ENCODE measurements around the gene FNDC3B.

Gene FNDC3B

DNA sequence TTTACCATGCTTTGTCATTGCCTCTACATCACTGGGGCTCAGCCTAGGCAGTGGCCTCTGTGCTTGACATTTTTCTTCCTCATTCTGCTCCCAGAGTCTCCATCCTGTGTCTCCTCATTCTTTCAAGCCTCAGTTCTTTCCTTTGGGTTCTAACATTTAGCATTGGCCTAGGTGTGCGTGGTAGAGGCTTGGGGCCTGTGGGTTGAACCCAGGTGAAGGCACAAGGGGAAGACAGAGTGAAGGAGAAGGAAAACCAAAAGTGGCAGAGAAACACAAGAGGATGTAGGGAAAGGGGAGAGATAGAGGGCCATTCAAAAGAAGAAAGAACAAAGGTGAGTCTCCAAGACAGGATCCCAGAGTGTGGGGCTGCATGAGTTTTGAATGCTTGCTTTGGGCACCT lies 75.7 kb downstream of the FNDC3B start:
- no peaks in the 10 kb centered on the region for H3K27me3 ChIP-seq (ENCODE audit: insufficient read depth, low read length, poor library complexity, severe bottlenecking)
- H3F3A ChIP-seq (ENCODE audit: low read depth), result no peaks in the 10 kb centered on the region
- peaks cover 6% of the 10 kb centered on the region for H3K79me2 ChIP-seq (ENCODE audit: insufficient read depth, low read length)
- TF ChIP-seq EZH2phosphoT487 (IDR thresholded peaks at IDR 0.05; ENCODE audit: borderline replicate concordance), result no peak
- TF ChIP-seq, protein P1, sequence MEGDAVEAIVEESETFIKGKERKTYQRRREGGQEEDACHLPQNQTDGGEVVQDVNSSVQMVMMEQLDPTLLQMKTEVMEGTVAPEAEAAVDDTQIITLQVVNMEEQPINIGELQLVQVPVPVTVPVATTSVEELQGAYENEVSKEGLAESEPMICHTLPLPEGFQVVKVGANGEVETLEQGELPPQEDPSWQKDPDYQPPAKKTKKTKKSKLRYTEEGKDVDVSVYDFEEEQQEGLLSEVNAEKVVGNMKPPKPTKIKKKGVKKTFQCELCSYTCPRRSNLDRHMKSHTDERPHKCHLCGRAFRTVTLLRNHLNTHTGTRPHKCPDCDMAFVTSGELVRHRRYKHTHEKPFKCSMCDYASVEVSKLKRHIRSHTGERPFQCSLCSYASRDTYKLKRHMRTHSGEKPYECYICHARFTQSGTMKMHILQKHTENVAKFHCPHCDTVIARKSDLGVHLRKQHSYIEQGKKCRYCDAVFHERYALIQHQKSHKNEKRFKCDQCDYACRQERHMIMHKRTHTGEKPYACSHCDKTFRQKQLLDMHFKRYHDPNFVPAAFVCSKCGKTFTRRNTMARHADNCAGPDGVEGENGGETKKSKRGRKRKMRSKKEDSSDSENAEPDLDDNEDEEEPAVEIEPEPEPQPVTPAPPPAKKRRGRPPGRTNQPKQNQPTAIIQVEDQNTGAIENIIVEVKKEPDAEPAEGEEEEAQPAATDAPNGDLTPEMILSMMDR (conservative IDR thresholded peaks at IDR 0.05; ENCODE audit: low read length), result no peak
- no peaks in the 10 kb centered on the region for H4K20me1 ChIP-seq (ENCODE audit: insufficient read depth, low read length, poor library complexity, severe bottlenecking)
- no peak overlapping the region for H2AFZ ChIP-seq (ENCODE audit: low read length)
- H3K9ac ChIP-seq (ENCODE audit: low read depth, low read length, poor library complexity, severe bottlenecking), result no peak overlapping the region
- no peaks in the 10 kb centered on the region for H3K9me2 ChIP-seq (replicated peaks; ENCODE audit: low read depth, low read length)
- H3K4me2 ChIP-seq (ENCODE audit: low read depth, low read length, poor library complexity, severe bottlenecking), result no peak overlapping the region
- H3K9me3 ChIP-seq (ENCODE audit: insufficient read depth, low read depth, low read length), result no peaks in the 10 kb centered on the region
- peaks cover 5% of the 10 kb centered on the region; the same call in 1 of the 2 replicates for H3K36me3 ChIP-seq (ENCODE audit: insufficient read depth, low read length)
- no peak overlapping the region for H3K4me3 ChIP-seq (ENCODE audit: low read length, poor library complexity, severe bottlenecking)
- H3K4me1 ChIP-seq (ENCODE audit: insufficient read depth, low read length, poor library complexity, severe bottlenecking), result peaks cover 4% of the 10 kb centered on the region

DNA sequence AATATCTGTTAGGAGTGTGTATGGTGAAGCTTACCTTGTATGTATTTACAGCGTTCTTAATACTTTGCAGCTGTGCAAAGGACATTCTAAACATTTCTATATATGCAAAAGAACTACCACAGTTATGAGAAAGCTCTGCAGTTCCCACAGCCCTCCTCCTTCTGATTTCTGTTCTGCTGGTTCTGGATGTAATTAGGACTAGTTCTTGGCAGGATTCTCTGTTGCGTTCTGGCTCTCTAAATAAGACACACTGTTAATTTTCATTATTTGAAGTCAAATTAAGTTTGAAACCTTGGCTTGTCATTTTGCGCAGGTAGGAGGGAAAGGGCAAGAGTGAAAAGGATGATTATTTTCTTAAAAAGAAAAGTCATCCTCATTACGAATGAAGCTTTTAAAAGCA lies 76.4 kb downstream of the FNDC3B start:
- H3K4me3 ChIP-seq (ENCODE audit: low read length, poor library complexity, severe bottlenecking), result no peak overlapping the region

GRCh38 chr3:172118019-172118418 lies 78.6 kb downstream of the FNDC3B start:
- H3K9me2 ChIP-seq (replicated peaks; ENCODE audit: low read depth, low read length), result no peaks in the 10 kb centered on the region
- H2AFZ ChIP-seq (ENCODE audit: low read length), result no peak overlapping the region
- H3K79me2 ChIP-seq (ENCODE audit: insufficient read depth, low read length), result no peaks in the 10 kb centered on the region
- H3K27me3 ChIP-seq (ENCODE audit: insufficient read depth, low read length, poor library complexity, severe bottlenecking), result no peaks in the 10 kb centered on the region
- H3K9me3 ChIP-seq (ENCODE audit: insufficient read depth, low read depth, low read length), result no peaks in the 10 kb centered on the region
- peaks cover 5% of the 10 kb centered on the region; the same call in 1 of the 2 replicates for H3K36me3 ChIP-seq (ENCODE audit: insufficient read depth, low read length)
- no peak overlapping the region for H3K9ac ChIP-seq (ENCODE audit: low read depth, low read length, poor library complexity, severe bottlenecking)
- H3F3A ChIP-seq (ENCODE audit: low read depth), result no peaks in the 10 kb centered on the region
- H3K4me2 ChIP-seq (ENCODE audit: low read depth, low read length, poor library complexity, severe bottlenecking), result no peak overlapping the region
- TF ChIP-seq, protein P1 (conservative IDR thresholded peaks at IDR 0.05; ENCODE audit: low read length), result no peak
- no peak for TF ChIP-seq EZH2phosphoT487 (IDR thresholded peaks at IDR 0.05; ENCODE audit: borderline replicate concordance)
- peaks cover 4% of the 10 kb centered on the region for H3K4me1 ChIP-seq (ENCODE audit: insufficient read depth, low read length, poor library complexity, severe bottlenecking)
- no peaks in the 10 kb centered on the region for H4K20me1 ChIP-seq (ENCODE audit: insufficient read depth, low read length, poor library complexity, severe bottlenecking)
- H3K4me3 ChIP-seq (ENCODE audit: low read length, poor library complexity, severe bottlenecking), result no peak overlapping the region

More for the DNA sequence above, 76.4 kb downstream of the FNDC3B start:
- no peaks in the 10 kb centered on the region for H3K79me2 ChIP-seq (ENCODE audit: insufficient read depth, low read length)
- no peaks in the 10 kb centered on the region for H3F3A ChIP-seq (ENCODE audit: low read depth)
- peaks cover 4% of the 10 kb centered on the region for H3K4me1 ChIP-seq (ENCODE audit: insufficient read depth, low read length, poor library complexity, severe bottlenecking)
- H3K9ac ChIP-seq (ENCODE audit: low read depth, low read length, poor library complexity, severe bottlenecking), result no peak overlapping the region
- no peaks in the 10 kb centered on the region for H3K9me2 ChIP-seq (replicated peaks; ENCODE audit: low read depth, low read length)
- H3K9me3 ChIP-seq (ENCODE audit: insufficient read depth, low read depth, low read length), result no peaks in the 10 kb centered on the region
- H3K4me2 ChIP-seq (ENCODE audit: low read depth, low read length, poor library complexity, severe bottlenecking), result no peak overlapping the region
- H3K27me3 ChIP-seq (ENCODE audit: insufficient read depth, low read length, poor library complexity, severe bottlenecking), result no peaks in the 10 kb centered on the region
- TF ChIP-seq, protein P1 (conservative IDR thresholded peaks at IDR 0.05; ENCODE audit: low read length), result no peak
- no peak for TF ChIP-seq EZH2phosphoT487 (IDR thresholded peaks at IDR 0.05; ENCODE audit: borderline replicate concordance)
- H3K36me3 ChIP-seq (ENCODE audit: insufficient read depth, low read length), result peaks cover 5% of the 10 kb centered on the region; the same call in 1 of the 2 replicates
- H4K20me1 ChIP-seq (ENCODE audit: insufficient read depth, low read length, poor library complexity, severe bottlenecking), result no peaks in the 10 kb centered on the region
- no peak overlapping the region for H2AFZ ChIP-seq (ENCODE audit: low read length)

All from Loucy (cell line).